GM19463 (cell line): ENCODE data around the gene TCF15.

Source experiments
- ATAC-seq: cut with Tn5 transposase; IDR thresholded peaks from one replicate; pipeline ENCODE4 v1.9.1; 2021; ENCODE audit warnings: mild to moderate bottlenecking, moderate library complexity; ENCODE audit not compliant: unreplicated experiment

TCF15 gene

DNA sequence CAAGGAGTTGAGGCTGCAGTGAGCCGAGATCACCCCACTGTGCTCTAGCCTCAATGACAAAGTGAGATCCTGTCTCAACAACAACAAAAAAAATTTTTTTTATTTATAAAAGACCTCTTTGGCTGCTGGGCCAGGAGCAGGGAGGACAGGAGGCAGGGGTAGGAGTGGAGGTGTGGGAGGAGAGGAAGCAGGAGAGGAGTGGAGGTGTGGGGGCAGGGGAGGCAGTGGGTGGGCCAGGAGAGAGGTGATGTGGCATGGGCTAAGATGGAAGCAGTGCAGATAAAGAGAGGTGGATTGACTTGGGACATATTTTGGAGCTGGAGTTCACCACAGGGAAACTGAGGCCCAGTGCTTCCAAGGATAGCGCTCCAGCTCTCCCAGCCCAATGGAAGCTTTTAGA is 53.1 kb downstream of the TCF15 start:
- no peak for ATAC-seq

DNA sequence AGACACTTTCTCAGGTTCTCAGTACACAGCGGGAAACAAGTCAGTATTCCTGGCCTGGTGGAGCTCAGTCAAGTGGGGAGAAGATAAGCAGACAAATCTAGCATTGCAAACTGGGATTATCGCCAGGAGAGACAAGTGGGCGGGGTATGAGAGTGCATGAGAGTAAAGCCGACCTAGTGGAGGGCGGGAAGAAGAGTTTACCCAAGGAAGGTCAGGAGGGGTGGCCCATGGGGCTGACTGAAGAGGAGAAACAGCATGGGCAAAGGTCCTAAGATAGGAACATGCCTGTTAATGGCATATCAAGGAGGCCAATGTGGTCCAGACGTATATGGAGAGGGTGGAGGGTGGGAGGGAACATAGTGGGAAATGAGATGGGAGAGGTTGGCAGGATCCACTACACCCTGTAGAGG is 54.1 kb downstream of the TCF15 start:
- ATAC-seq, result no peak
